Fibroblast of skin of abdomen (primary cell): Measurements from ENCODE around the gene CLRN2.
"Not testable (repeated sequence)": the region's sequence is repeated elsewhere in the genome, so short reads cannot be mapped to it uniquely, and the experiment has no call there.

ENCODE experiments used
- DNase-seq: peaks from one replicate; pipeline ENCODE4 v3.0.0-alpha.2; 2013

CLRN2 gene

GRCh38 chr4:17545374-17546140 lies 30.6 kb downstream of the CLRN2 start:
- DNase-seq: no peak

- DNase-seq: no peak
These were observed 31.3 kb downstream of the CLRN2 start for GRCh38 chr4:17546222-17546621.

- DNase-seq: no peak
These were observed 31.7 kb downstream of the CLRN2 start for GRCh38 chr4:17546678-17547077.

GRCh38 chr4:17550549-17550948 lies 35.6 kb downstream of the CLRN2 start:
- no peak for DNase-seq

DNA sequence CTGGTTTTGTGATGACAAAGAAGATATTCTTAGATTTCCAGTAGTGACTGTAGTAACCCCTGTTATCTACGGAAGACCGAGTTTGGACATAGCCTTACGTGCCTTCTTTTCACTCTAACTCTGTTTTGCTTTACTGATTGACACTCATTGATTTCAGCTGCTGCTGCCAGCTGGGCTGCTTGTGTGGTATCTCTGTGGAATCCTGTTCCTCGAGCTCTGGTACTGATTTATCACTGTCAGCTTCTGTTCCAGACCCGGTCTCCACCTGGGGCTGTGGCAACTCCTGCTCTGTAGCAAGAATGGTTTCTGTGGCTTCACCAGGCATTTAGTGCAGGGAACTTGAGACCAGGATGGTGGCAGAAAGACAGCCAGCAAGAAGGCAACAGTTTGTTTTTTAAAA lies 37.5 kb downstream of the CLRN2 start:
- no peak for DNase-seq

DNA sequence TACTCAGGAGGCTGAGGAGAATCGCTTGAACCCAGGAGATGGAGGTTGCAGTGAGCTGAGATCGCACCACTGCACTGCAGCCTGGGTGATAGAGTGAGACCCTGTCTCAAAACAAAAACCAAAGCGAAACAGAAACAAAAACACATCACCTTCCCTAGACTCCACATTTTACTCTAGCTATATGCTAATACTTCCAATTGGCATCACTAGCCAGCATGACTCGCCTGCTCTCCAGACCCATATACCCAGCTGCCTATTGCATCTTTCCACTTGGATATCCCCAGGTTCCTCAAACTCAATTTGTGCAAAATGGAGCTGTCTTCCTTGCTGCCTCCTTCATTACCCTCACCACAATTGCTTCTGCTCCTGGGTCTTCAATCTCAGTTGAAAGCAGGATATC lies 39.6 kb downstream of the CLRN2 start:
- no peak for DNase-seq

DNA sequence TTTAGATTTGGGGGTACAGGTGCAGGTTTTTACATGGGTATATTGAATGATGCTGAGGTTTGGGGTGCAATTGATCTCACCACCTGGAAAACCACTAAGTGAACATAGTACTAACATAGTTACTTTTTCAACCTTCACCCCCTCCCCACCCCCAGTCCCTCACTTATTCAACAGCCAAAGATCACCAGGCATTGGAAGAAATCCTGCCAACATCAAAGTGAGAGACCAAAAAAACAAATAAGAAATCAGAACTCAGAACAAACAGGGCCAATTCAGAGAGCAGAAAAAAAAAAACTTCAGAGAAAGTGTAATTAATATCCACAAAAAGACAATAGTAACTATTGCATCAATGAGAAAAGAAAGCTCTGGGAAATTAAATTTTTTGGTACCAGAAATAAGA lies 41.5 kb downstream of the CLRN2 start:
- DNase-seq: no peak

- DNase-seq: no peak
These were observed 42.9 kb downstream of the CLRN2 start for GRCh38 chr4:17557880-17558279.

DNA sequence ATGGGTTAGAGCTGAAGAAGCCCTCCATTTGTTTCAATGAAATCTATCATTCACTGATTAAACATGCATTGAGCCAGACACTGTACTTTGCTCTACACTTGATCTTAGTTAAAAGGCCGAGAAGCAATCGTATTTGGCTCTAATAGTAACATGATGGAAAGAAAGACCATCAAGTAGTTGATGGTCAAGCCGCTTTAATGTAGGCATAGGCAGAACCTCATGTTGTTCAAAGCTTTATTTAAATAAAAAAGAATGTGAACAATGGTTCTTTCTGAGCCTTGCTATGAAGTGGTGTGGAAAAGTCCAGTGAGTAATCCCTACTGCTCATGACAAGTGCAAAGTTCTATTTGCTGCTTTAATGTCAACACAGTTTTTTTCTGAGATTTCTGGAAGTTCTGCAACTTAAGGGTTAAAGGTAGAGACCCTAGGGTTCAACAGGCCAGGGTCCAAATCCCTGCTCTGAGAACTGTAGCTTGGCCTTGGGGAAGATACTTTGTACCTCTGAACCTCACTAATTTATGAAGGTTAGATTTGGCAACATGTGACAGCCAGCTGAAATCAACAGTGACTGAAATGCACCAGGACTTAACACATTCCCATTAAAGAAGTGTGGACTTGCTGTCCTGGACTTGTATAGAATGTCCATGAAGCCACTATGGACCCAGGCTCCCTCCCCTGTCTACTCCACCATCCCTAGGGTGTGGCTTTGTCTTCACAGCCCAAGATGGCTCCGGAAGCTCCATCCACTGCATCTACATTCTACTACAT lies 44.2 kb downstream of the CLRN2 start:
- no peak for DNase-seq

GRCh38 chr4:17559709-17560048 lies 44.7 kb downstream of the CLRN2 start:
- DNase-seq: no peak

- DNase-seq: no peak
These were observed 45.2 kb downstream of the CLRN2 start for GRCh38 chr4:17560065-17560673.

- peak; percentile 77 for DNase-seq
These were observed 46.4 kb downstream of the CLRN2 start for GRCh38 chr4:17561195-17561909.

DNA sequence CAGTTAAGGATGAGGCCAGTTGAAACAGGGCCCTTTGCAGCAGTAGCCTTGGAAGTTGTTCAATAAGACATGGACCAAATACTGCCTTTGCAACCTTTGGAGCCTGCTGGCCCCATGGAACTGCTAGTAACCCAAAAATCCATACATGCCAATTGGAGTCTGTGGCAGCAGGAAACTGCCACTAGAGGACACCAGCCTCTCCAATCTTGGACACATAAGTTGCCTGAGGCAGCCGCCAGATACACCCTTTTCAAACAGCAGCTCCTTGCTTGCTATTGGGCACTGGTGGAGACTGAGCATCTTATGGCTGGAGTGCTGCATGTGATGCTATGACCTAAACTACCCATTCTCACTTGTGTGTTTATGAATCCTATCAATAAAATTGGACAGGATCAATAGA lies 47.2 kb downstream of the CLRN2 start:
- DNase-seq: no peak

DNA sequence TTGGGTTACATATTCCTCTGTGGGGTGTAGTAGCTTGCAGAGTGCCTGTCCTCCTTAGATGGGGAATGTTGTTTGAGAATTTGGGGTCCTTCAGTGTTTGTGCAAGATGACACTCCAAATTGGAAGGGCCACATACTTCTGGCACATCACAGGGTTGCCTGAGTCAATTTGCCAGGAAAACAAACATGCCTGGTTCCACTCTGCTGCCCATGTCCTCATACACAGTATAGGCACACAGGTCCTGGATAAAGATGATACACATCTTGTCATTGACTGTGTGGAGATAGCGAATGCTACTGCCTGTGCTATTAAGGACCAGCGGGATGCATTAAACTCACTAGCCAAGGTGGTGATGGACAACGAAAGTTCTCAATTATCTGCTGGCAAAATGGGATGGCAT lies 50.9 kb downstream of the CLRN2 start:
- DNase-seq: no peak

- DNase-seq: peak; percentile 86
These were observed 52.3 kb downstream of the CLRN2 start for GRCh38 chr4:17567271-17567670.

- no peak for DNase-seq
These were observed 59.2 kb downstream of the CLRN2 start for GRCh38 chr4:17574206-17574605.

DNA sequence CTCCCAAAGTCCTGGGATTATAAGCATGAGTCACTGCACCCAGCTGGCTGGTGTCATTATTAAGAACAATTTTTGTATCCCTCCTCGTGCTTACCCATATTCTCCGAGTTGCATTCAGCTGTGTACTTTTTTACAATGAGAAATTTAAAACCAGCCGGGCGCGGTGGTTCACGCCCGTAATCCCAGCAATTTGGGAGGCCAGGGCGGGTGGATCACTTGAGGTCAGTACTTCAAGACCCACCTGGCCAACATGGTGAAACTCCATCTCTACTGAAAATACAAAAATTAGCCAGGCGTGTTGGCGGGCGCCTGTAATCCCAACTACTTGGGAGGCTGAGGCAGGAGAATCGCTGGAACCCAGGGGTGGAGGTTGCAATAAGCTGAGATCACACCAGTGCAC lies 60.2 kb downstream of the CLRN2 start:
- DNase-seq: not testable (repeated sequence)
